Epithelial cell of esophagus (primary cell): ENCODE measurements around the gene NANOS1.

Source experiments
- DNase-seq: peaks from one replicate; pipeline ENCODE4 v3.0.0; 2010; ENCODE audit warnings: low read depth
- H3K4me3 ChIP-seq: 2 replicates; pipeline ENCODE4 v1.5.1; 2011; ENCODE audit warnings: mild to moderate bottlenecking, low read length, control low read depth
- CTCF ChIP-seq: IDR thresholded peaks from 2 replicates; pipeline ENCODE4 v1.5.1; 2011; ENCODE audit warnings: low read depth, mild to moderate bottlenecking, low read length, control low read depth, inconsistent platforms; ENCODE audit not compliant: insufficient read depth; ENCODE audit errors: missing control alignments

NANOS1 gene

GRCh38 chr10:118995739-118996138 is 33.8 kb upstream of the NANOS1 start:
- H3K4me3 ChIP-seq, result no peak overlapping the region
- no peak for TF ChIP-seq CTCF
- no peak for DNase-seq

GRCh38 chr10:118997379-118997778 is 32.1 kb upstream of the NANOS1 start:
- no peak overlapping the region for H3K4me3 ChIP-seq
- TF ChIP-seq CTCF, result no peak
- no peak for DNase-seq

- H3K4me3 ChIP-seq, result no peak overlapping the region
- no peak for TF ChIP-seq CTCF
- DNase-seq, result no peak
Observed at GRCh38 chr10:118998183-118998582, 31.3 kb upstream of the NANOS1 start.

- TF ChIP-seq CTCF, result no peak
- DNase-seq, result no peak
- no peak overlapping the region for H3K4me3 ChIP-seq
Observed at GRCh38 chr10:119001717-119002500, 27.6 kb upstream of the NANOS1 start.

GRCh38 chr10:119003572-119004289 is 25.8 kb upstream of the NANOS1 start:
- DNase-seq, result peak; percentile 26
- H3K4me3 ChIP-seq, result no peak overlapping the region
- TF ChIP-seq CTCF, result no peak

- DNase-seq, result peak; percentile 46
- no peak for TF ChIP-seq CTCF
- H3K4me3 ChIP-seq, result no peak overlapping the region
Observed at GRCh38 chr10:119005362-119006043, 24.0 kb upstream of the NANOS1 start.
